Fibroblast of mammary gland (primary cell): ENCODE results near the gene TNPO3.

ENCODE experiments used
- DNase-seq: peaks from one replicate; pipeline ENCODE4 v3.0.0-alpha.2; 2010; ENCODE audit warnings: low read depth
- H3K4me3 ChIP-seq: 2 replicates; pipeline ENCODE4 v1.5.1; 2011; ENCODE audit warnings: low read depth, mild to moderate bottlenecking, low read length, moderate library complexity; ENCODE audit not compliant: control insufficient read depth
- TF ChIP-seq, protein P1 (sequence below): conservative IDR thresholded peaks from 2 replicates; pipeline ENCODE4 v1.5.1; 2011; ENCODE audit warnings: low read depth, low read length, inconsistent platforms; ENCODE audit not compliant: control insufficient read depth, insufficient read depth

Gene TNPO3

DNA sequence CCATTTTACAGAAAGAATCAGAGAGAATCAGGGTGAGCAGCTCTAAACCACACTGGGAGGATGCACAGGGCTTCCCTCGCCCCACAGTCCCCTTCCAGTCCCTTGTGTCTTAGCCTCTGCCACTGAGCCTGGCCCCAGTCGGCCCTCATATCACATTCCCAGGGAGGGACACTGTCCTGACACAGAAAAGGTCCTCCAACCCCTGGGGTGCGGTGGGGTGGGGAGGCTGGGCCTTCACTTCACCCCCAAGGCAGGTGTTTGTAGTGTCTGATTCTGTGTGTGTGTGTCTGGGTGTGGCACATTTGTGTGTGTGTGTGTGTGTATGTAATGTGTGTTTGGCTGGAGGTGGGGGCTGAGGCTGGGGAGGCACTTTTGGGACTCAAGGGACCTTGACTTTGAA, 142.6 kb downstream of the TNPO3 start:
- no peak for DNase-seq
- TF ChIP-seq, protein P1, sequence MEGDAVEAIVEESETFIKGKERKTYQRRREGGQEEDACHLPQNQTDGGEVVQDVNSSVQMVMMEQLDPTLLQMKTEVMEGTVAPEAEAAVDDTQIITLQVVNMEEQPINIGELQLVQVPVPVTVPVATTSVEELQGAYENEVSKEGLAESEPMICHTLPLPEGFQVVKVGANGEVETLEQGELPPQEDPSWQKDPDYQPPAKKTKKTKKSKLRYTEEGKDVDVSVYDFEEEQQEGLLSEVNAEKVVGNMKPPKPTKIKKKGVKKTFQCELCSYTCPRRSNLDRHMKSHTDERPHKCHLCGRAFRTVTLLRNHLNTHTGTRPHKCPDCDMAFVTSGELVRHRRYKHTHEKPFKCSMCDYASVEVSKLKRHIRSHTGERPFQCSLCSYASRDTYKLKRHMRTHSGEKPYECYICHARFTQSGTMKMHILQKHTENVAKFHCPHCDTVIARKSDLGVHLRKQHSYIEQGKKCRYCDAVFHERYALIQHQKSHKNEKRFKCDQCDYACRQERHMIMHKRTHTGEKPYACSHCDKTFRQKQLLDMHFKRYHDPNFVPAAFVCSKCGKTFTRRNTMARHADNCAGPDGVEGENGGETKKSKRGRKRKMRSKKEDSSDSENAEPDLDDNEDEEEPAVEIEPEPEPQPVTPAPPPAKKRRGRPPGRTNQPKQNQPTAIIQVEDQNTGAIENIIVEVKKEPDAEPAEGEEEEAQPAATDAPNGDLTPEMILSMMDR = no peak
- no peak overlapping the region for H3K4me3 ChIP-seq

- TF ChIP-seq, protein P1 = no peak
- no peak overlapping the region for H3K4me3 ChIP-seq
- no peak for DNase-seq
Measured at GRCh38 chr7:128911423-128912031, 143.4 kb downstream of the TNPO3 start.

- TF ChIP-seq, protein P1 = no peak
- no peak for DNase-seq
- H3K4me3 ChIP-seq = peak within 1 kb of the TSS; percentile 12
Measured at GRCh38 chr7:128910569-128910945, 144.4 kb downstream of the TNPO3 start, which contains the start of gene KCP. TSS of gene KCP (minus strand) at chr7:128910709. CDS start at chr7:128910676, 33 bp downstream.

DNA sequence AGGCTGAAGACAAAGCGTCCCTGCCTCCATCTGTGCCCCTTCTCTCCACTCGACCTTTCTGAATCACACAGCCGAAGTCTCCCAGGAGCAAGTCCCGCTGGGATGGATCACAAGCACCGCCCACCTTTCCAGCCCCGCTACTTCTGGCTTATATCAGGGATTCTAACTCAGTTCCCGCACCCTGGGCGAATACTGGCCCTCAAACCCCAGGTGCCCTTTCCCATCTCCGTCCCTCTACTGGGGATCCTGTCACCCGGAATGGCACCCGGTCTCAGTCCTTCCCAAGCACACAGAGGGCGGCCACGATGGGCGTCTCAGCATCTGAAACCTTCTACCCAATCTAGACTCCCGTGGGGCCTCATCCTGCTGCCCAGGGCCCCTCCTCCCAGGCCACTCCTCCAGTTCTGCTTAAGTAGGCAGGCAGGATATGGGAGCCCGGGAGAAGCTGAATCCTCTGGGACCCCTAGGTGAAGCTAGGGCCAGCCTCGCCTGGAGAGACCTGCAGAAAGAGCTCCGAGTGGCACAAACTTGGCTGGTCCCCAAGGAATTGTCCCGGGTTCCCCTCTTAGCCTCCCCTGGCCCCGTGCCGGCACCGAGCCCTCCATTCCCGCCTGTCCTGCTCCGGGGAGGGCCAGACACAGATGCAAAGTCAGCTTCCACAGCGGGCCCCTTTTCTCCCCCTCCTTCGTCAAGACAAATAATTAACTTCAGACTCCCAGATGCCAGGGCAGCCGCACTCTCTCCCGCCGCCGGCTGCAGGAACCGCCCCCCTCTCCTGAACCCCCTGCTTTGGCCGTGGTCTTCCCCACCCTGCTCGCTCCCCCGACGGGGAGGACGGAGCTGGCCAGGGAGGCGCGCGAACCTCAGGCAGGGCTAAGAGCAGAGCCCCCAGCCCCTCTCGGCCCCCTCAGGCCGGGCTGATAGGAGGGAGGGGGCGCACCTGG, 145.0 kb downstream of the TNPO3 start:
- peak; percentile 12 for DNase-seq
- peak overlapping the region; percentile 12 for H3K4me3 ChIP-seq
- TF ChIP-seq, protein P1 = no peak

DNA sequence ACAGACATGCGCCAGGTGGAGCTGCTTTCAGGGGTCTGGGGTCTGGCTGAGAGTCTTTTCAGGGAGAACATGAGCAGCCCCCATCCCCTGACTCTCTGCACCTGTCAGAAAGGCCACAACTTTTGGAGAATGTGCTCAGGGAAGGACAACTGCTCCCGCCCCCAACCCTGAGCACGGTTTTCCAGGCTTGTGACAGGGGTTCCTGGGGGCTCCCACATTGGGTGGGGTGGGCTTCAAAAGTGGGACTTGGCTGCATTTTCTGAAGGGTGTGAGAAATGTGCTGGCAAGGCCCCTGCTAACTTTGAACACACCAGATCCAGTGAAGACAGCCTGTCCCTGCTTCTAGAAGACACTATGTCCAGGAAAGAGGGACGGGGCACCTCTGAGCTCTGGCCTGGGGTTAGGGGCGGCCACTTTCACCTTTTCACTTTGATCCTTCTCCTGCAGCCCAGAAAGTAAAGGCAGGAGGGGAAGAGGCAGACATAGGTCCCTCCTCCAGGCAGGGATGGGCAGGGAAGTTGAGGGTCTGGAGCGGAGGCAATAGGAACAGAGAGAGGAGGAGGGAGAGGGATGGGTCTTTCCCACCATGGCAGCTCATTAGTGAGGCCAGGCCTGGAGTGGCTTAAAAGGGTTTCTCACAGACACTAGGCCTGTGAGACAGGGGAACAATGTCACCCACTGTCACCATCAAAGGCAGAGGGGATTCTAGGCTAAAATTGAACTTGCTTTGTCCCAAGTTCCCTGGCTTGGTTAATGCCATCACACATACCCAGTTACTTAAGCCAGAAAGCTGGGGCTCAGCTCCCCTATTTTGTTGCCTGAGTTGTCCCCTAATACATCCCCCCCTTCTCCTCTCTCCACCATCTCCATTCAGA, 145.9 kb downstream of the TNPO3 start:
- TF ChIP-seq, protein P1 = no peak
- DNase-seq = no peak
- H3K4me3 ChIP-seq = no peak overlapping the region
